NCI-H1436 (cell line): ENCODE measurements around the gene INTS11.

Experiments used
- DNase-seq: peaks from one replicate; lab custom pipeline; 2025; lab: John Stamatoyannopoulos, UW

INTS11 gene

DNA sequence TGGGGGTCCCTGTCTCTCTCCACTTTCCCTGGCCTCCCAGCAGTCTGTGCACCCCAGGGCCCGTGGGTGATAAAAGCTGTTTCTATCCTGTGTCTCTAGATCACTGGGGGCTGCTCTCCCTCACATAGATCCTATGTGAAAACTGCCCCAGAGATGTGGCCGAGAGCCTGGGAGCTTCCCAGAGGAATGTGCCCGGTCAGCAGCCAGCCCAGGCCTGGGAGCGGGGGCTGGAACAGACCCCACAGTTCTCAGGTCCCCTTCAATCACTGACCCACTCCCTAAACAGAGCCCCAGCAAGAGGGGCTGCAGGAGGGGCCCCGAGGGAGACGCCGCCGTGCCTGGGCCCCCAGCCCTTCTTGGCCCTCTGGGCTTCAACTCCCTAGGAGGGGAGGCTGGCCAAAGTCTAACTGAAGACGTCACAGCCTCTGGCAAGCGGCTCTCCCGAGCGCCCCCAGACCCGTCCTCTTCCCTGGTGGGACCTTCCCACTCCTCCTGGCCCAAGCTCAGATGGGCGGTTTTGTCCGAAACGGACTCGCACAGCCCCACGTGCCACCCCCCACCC is 33.5 kb upstream of the INTS11 start:
- no peak for DNase-seq

DNA sequence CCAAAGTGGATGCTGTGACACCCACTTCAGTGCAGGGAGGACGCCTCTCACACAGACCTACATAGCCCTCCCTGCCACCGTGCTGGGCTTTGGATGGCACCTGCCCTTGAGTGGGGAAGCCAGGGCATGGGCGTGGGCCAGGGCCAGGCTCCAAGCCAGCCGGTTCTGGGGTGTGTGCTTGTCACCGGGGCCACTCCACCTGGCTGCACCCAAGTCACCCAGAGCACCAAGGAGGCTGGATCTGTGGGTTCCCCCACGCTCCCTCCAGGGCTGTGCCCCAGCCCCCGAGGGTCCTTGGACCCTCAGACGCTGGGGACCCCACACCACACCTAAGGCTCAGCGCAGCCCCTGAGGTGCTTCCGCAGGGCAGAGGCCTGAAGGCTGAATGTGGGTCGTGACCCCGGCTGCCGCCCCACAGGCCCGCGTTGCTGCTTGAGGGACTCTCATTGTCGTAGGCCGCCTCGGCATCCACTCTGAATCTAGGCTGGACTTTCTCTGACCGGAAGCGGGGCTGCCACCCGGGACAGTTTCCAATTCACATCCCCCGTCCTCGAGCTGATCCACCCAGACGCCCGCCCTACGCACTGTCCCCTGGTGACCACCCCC is 32.4 kb upstream of the INTS11 start:
- DNase-seq, result no peak

DNA sequence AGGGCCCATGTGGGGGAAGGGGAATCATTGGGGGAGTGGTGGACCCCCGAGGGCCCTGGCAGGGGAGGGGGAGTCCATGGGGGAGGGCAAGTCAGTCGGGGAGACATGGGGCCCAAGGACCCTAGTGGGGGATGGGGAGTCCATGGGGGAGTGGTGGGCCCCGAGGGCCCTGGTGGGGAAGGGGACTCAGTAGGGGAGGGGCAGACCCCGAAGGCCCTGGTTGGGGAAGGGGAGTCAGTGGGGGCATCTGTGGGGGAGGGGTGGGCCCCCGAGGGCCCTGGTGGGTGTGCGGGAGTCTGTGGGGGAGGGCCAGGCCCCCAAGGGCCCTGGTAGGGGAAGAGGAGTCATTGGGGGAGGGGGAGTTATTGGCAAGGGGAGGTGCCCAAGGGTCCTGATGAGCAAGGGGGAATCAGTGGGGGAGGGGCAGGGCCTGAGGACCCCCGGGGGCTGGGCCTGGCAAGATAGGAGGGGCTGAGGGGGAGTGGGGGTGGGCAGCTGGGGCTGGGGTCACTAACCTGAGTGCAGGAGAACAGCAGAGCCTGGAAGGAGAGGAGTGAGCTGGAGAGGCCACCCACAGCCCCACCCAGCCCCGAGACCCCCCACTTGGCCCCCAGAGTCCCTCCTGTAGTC is 31.8 kb upstream of the INTS11 start:
- no peak for DNase-seq

DNA sequence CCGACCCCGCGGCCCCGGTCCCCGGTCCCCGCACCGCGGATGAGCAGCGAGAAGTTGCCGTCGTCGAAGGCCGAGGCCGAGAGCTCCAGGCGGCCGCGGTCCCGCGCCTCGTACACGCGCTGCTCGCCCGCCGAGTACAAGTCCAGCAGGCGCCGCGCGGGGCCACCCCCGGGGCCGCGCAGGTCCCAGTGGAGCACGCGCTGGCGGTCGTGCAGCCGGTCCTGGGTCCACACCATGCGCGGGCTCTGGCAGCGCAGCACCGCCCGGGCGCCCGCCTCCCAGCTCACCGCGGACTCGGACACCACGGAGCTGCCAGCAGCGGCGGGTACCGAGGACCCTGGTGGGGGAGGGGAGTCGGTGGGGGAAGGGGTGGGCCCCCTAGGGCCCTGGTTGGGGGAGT is 31.0 kb upstream of the INTS11 start:
- peak; percentile 11 for DNase-seq

DNA sequence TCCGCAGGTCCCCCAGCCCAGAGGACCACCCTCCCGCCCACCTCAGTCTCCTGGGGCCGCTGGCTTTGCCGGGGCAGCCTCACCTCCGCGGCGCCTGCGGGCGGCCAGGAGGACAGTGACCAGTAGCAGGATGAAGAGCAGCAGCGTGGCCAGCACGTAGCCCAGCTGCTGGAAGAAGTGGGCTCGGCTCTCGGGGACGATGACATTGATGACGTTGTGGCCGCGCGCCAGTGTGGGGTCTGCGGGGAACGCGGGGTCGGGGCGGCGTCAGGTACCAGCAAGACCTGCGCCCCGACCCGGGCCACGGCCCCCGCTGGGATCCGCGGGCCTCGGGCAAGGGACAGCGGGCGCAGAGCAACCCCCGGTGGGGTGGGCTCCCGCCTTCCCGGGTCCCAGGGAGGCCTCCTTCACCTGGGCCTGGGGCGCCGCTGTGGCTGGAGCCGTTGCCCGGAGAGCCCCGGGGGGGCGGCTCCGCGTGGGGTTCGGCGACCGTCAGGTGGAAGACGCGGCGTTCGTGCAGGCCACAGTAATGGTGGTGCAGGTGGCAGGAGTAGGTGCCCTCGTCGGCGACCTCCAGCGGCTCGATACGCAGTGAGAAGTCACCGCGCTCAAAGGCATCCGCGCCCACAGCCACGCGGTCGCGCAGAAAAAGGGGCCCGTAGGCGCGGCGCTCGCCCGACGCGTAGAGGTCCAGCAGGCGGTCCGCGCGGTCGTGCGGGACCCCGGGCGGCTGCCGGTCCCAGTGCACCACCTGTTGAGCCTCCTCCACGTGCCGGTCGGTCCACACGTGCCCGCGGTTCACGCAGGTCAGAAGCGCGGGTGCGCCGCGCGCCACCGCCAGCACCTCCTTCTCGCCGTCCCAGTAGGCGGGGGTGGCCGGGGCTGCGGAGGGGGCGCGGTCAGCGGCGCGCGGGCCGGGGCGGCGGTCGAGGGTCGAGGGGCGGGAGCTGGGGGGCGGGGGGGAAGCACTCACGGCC is 30.1 kb upstream of the INTS11 start:
- no peak for DNase-seq

DNA sequence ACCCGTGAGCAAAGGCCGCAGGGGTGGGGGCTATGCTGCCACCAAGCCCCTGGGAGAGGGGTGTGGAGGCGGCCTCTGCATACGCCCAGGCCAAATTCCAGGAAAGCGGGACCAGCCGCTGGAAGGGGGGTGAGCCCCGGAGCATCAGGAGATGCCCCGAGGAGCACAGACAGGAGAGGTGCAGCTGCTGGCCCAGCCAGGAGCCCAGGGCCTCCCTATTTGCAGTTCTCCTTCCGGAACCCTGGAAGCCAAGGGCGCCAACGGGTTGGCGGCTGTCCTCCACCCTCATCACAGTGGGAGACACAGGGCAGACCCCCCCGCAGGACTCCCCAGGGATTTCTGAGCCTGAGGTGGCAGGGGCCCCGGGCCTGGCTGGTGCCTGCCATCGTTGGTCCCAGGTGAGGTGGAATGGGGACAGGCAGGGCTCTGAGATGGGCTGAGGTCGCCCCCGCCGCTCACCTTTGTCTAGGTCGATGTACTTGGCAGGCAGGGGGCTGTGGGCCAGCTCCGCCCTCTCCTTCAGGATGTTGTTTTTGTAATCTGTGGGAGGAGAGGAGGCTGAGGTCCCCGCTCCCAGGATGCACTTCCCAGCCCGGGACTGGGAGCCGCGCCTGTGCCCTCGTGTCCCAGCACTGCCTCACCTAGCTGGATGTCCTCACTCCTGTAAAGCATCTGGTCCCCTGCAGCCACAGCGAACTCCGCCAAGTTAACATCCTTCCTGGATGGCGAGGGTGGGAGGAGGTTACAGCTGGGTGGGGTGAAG is 29.1 kb upstream of the INTS11 start:
- no peak for DNase-seq

DNA sequence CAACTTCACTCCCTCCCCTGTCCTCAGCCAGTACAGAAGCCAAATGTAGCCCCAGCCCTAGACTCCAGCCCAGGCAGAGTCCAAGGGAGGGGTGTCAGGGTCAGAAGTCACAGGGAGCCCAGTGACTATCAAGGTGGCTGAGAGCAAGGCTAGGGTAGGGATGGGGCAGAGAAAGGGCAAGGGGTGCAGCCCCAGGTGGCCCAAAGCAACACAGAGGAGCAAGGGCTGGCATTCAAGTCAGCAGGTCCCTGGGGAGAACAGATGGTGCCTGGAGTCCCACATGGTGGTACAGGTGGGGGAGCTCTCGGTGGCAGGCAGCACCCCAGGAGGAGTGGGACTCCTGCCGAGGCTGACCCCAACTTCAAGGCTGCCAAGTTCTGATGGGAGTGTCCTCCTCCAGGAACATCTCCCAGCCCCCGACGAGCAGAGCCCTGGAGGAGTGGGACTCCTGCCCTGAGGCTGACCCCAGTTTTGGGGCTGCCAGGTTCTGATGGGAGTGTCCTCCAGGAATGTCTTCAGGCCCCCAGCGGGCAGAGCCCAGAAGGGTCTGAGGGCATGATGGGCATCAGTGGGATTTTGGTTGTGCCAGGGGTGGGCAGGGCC is 28.4 kb upstream of the INTS11 start:
- peak; percentile 15 for DNase-seq

DNA sequence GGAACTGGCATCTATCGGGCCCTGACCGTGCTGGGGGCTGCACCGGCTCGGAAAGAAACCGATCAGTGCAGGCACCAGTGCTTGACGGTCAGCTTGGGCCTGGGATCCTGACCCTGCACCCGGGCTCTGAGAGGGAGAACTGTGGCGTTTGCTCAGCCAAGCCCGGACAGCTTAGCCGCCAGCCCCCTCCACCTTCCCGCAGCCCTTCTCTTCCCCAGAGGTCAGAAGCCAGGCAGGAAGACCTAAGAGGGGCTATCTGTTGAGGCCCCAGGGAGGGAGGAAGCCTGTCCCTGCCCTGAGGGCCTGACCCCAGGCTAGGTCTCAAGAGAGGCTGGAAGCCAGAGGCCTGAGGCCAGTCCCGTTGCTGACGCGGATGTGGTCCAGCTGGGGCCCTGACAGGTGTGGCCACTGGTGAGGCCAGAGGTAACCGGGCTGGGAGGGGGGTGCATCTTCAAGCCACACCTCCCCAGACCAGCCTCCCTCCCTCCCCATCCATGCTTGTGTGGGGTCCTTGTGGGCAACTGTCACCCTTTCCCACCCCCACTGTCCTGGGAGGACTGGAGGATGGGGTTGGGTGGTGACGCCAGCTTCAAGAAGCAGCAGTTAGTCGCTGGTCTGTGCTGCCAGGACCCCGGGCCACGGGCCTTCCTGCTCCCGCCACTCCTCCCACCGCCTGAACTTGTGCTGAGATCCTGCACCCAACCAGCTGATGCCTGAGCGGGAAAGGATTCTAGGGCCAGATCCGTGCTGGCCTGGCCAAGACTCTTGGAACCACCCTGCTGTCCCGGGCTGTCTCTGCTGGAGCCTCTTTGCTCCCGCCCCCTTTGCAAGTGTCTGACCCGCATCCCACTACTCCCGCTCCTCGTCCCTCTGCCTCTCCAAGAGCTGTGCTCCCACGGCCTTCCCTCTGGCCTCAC is 27.3 kb upstream of the INTS11 start:
- no peak for DNase-seq

DNA sequence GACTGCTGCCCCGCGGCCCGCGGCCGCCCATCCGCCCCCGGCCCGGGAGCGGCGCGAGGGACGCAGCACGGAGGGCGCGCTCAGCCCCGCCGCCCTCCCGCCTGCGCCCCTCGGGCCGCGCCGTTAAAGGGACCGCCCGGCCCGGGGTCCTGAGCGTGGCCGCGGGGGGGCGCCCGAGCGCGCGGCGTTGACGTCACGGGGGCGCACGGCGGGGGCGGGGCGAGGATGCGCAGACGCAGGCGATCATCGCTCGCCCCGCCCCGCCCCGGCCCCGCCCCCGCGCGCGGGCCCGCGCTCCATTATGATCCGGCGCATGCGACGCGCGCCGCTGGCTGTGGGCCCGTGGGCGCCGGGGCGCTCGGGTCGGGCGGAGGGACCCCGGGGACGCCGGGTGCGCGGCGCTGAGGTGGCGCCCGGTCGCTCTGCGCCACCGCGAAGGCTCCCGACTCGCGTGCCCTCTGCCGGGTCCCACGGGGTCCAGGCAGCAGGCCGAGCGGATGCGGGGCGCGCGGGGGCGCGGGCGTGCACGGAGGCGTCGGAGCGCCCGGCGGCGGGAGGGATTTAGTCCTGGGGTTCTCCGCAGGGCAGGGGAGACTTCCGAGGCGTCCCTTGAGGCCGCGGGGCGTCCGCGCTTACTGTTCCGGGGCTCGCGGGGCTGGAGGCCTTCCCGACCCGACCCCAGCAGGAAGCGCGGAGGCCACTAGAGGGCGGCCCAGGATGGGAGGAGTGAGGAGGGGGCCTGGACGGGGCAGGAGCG is 25.0 kb upstream of the INTS11 start, which contains the start of gene DVL1:
TSS of gene DVL1 (minus strand) at position 163 of the 757 bp plus-strand sequence. CDS start 353 bp downstream, outside the sequence.
- DNase-seq, result peak; percentile 52

DNA sequence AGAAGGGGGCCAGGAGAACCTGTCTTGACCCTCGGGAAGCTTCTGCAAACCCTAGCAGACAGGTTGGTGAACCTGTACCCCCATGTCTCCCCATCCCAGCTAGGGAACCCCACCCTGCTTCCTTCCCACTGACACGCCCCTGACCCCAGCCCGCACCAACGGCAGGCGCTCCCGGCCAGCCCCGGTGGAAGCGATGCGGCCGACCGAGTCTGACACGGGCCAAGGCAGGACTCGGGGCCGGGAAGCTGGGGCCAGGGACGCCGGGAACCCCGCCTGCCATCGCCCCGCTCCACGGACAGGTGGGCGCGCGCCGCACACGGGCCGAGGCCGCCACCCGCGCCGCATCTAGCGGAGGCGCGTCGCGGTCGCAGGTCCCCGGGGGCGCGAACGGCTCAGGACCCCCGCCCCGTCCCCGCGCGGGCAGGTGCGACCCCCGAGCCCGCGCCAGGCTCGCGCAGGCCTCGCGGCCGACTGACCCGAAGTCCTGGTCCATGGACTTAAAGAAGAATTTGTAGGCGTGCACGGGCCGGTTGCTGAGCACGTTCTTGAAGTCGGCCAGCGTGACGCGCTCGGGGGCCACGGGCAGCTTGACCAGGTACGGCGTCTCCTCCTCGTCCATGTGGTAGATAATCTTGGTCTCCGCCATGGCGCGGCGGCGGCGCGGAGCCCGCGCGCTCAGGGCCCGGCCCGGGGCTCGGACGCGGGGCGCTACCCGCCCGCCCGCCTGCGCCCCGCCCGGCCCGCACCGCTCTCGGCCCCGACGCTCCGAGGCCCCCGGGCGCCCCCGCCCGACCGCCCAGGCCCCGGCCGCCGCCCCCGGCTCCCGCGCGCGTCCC is 24.2 kb upstream of the INTS11 start:
- DNase-seq, result no peak

DNA sequence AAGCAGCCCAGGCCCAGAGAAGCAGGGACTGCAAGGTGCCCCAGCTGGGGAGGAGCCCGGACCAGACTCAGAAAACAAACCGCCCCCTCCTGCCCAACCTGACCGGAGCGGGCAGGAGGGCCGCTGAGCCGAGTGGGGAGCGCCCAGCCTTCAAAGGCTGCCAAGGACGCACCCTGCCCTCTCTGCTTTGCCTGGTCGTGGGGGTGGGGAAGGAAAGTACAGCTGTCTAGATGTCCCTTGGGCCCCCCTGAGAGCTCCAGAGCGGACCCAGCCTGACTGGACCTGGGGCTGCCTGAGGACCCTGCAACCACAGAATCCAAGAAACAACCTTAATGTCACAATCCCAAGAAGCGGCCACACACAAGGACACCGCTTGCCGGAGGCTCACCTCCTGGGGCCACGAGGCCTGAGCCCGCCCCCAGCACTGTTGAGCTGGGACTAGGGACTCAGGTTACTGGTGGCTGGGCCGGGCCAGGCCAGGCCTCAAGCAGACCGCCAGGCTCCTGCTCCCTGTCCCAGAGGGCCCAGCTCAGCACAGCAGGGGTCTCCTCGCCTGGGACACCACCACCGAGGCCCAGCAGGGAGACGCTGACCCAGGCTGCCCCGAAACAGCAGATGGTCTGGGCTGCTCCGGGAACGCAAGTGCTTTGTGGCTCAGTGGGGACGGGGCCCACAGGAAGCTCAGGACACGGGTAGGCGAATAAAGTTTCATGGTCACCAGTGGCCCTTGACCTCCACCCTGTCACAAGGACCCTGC is 23.4 kb upstream of the INTS11 start:
- DNase-seq, result no peak

DNA sequence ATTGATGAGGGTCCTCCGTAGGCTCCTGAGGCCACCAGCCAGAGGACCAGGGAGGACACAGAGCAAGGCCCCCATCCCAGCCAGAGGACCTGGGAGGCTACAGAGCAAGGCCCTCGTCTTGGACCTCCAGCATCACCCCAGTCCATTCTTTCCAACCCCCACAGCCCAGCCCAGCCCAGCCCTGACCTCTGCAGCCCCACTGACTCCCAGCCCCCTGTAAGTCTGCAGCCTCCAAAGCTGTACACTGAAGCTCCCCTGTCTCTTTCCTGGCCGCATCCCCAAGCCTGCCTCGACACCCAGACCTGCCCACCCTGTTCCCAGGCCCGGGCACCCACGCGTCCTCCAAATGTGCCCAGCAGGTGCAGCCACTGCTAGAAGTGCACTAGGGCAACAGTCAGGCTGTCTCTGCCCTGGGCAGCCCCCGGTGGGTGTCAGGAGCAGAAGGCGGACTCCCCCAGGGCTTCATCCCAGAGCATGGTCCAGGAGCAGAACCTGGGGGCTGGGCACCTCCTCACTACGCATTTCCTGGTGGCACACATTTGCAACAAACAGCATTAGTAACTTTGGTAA is 22.7 kb upstream of the INTS11 start:
- no peak for DNase-seq

DNA sequence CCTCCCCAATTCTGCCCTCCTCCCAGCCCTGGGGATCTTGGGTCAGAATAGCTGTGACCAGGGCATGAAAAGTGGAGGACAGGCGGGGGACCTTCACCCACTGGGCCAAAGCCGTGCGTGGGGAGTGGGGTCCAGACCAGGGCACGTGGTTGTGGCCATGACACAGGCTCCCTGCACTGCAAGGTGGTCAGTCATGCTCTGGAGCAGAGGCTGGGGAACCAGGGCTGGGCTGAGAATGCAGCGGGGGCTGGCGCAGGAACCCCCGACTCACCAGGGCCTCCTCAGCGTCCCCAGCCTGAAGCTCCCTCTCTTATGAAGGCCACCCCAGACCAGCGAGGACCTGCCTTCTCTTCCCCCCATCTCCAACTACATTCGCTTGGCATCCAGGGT is 22.0 kb upstream of the INTS11 start:
- DNase-seq, result no peak

DNA sequence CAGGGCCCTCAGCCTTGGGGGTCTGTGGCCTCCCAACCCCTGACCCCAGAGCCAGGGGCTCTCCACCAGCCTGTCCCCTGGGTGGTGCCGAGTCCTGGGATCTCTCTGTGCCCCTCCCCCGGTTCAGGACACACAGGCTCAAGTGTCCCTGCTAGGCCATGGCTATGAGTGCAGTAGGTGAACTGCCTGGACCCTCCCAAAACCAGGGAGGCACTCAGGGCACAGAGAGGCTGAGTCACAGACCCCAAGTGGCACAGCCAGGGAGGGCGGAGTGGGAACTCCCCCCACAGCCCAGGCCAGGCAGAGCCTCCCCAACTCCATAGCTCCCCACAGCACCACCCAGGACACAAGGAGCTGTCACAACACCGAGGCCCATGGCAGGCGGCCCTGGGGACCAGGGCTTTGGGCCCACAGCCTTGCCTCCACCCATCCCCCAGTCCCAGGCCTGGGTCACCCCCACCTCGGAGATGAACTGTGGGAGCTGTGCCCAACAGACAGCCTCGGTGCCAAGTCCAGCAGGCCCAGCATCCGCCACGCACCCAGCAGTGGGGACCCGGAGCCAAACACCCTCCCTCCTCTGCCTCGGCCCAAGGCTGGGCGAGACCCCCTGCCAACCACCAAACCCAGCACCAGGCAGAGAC is 21.5 kb upstream of the INTS11 start:
- no peak for DNase-seq

DNA sequence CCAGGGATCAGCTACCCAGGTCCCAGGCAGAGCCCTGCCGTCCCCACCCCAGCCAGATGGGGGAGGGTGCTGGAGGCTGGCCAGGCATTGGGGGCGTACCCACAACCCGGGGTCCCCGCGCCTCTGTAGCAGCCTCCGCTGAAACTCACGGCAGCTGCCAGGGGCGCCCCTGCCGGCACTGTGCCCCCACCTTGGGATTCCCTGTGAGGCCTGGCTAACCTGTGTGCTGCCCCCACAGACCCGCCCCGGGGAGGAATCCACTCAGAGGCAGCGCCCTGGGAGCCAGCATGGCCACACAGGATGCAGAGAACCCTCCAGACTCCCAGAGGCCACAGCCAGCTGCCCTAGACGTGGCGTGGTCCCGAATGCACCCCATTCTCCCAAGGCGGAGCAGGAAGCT is 20.9 kb upstream of the INTS11 start:
- DNase-seq, result no peak

DNA sequence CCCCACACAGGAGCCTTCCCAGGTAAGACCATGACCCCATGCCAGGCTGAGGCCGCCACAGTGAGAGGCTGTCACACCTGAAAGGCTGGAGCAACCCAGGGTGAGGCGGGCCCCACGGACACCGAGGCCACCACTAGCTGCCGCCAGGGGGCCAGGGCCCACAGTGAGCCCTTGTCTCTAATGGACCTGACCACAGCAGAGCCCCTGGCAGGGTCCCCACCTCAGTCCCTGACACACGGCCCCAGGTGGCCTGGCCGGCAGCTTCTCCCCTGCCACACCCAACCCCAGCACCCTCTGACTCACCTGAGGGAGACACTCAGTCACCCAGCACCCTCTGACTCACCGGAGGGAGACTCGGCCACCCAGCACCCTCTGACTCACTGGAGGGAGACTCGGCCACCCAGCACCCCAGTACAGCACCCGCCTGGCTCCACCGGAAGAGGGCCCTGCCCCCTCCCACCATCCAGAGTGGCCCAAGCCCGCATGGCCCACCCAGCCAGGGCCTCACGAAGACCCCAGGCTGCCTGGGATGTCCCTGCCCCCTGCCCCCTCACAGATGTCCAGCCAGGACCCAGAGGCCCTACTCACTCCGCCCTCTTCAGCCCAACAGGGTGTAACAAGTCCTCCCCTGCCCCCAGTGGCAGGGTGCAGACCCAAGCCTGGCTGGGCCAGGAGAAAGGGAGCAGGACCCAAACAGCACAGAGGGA is 20.3 kb upstream of the INTS11 start:
- no peak for DNase-seq
